ENCODE data around the gene GTPBP1.

The GTPBP1 gene

GRCh38 chr22:38775656-38776055 lies 69.9 kb downstream of the GTPBP1 start:
- Histone ChIP-seq H3K79me2 (no peaks in the 10 kb centered on the region), H3K27me3 (ENCODE audit: control insufficient read depth, insufficient read depth, low read length) (no peaks in the 10 kb centered on the region), H3K27ac (no peak overlapping the region), H3K4me3 (ENCODE audit: low read depth, low read length) (no peak overlapping the region), H3K4me1 (no peaks in the 10 kb centered on the region), H3K9me3 (ENCODE audit: control insufficient read depth, low read length) (no peaks in the 10 kb centered on the region), H3K9ac (no peak overlapping the region), H2AFZ (no peak overlapping the region), H3K36me3 (ENCODE audit: control insufficient read depth, insufficient read depth, low read length) (no peaks in the 10 kb centered on the region), H3K4me2 (ENCODE audit: low read length) (no peak overlapping the region)
- no peak for TF ChIP-seq CTCF (IDR thresholded peaks at IDR 0.05)

GRCh38 chr22:38776086-38776485 lies 70.3 kb downstream of the GTPBP1 start:
- Histone ChIP-seq H3K4me2 (ENCODE audit: low read length) (no peak overlapping the region), H3K9me3 (ENCODE audit: control insufficient read depth, low read length) (no peaks in the 10 kb centered on the region), H2AFZ (no peak overlapping the region), H3K27me3 (ENCODE audit: control insufficient read depth, insufficient read depth, low read length) (no peaks in the 10 kb centered on the region), H3K79me2 (no peaks in the 10 kb centered on the region), H3K36me3 (ENCODE audit: control insufficient read depth, insufficient read depth, low read length) (no peaks in the 10 kb centered on the region), H3K4me1 (no peaks in the 10 kb centered on the region), H3K27ac (no peak overlapping the region), H3K4me3 (ENCODE audit: low read depth, low read length) (no peak overlapping the region), H3K9ac (no peak overlapping the region)
- TF ChIP-seq CTCF (IDR thresholded peaks at IDR 0.05): no peak

- no peak overlapping the region for H2AFZ ChIP-seq
- H3K27me3 ChIP-seq (ENCODE audit: control insufficient read depth, insufficient read depth, low read length): no peaks in the 10 kb centered on the region
- H3K9ac ChIP-seq: no peak overlapping the region
- no peaks in the 10 kb centered on the region for H3K79me2 ChIP-seq
- no peak overlapping the region for H3K4me2 ChIP-seq (ENCODE audit: low read length)
- no peaks in the 10 kb centered on the region for H3K4me1 ChIP-seq
- no peaks in the 10 kb centered on the region for H3K9me3 ChIP-seq (ENCODE audit: control insufficient read depth, low read length)
- H3K27ac ChIP-seq: no peak overlapping the region
- no peak for TF ChIP-seq CTCF (IDR thresholded peaks at IDR 0.05)
- H3K4me3 ChIP-seq (ENCODE audit: low read depth, low read length): no peak overlapping the region
- no peaks in the 10 kb centered on the region for H3K36me3 ChIP-seq (ENCODE audit: control insufficient read depth, insufficient read depth, low read length)
Observed at GRCh38 chr22:38777087-38777671, 71.4 kb downstream of the GTPBP1 start.

- Histone ChIP-seq H3K27ac (no peak overlapping the region), H3K4me1 (no peaks in the 10 kb centered on the region), H3K4me2 (ENCODE audit: low read length) (no peak overlapping the region), H2AFZ (no peak overlapping the region), H3K9ac (no peak overlapping the region), H3K27me3 (ENCODE audit: control insufficient read depth, insufficient read depth, low read length) (no peaks in the 10 kb centered on the region), H3K9me3 (ENCODE audit: control insufficient read depth, low read length) (no peaks in the 10 kb centered on the region), H3K36me3 (ENCODE audit: control insufficient read depth, insufficient read depth, low read length) (no peaks in the 10 kb centered on the region), H3K79me2 (peaks cover 2% of the 10 kb centered on the region), H3K4me3 (ENCODE audit: low read depth, low read length) (no peak overlapping the region)
- no peak for TF ChIP-seq CTCF (IDR thresholded peaks at IDR 0.05)
Observed at GRCh38 chr22:38781033-38781432, 75.3 kb downstream of the GTPBP1 start.

GRCh38 chr22:38782402-38783094 lies 76.8 kb downstream of the GTPBP1 start:
- Histone ChIP-seq H3K4me3 (ENCODE audit: low read depth, low read length) (no peak overlapping the region), H3K79me2 (peaks cover 2% of the 10 kb centered on the region), H3K9ac (no peak overlapping the region), H3K4me2 (ENCODE audit: low read length) (no peak overlapping the region), H3K27me3 (ENCODE audit: control insufficient read depth, insufficient read depth, low read length) (no peaks in the 10 kb centered on the region), H3K36me3 (ENCODE audit: control insufficient read depth, insufficient read depth, low read length) (no peaks in the 10 kb centered on the region), H3K4me1 (no peaks in the 10 kb centered on the region), H3K9me3 (ENCODE audit: control insufficient read depth, low read length) (no peaks in the 10 kb centered on the region), H2AFZ (no peak overlapping the region), H3K27ac (no peak overlapping the region)
- no peak for TF ChIP-seq CTCF (IDR thresholded peaks at IDR 0.05)

Data from parathyroid adenoma (tissue), 2 donors.